DMS53 (cell line): ENCODE results near the gene CXCL14.
"Not testable (repeated sequence)": the region's sequence is repeated elsewhere in the genome, so short reads cannot be mapped to it uniquely, and the experiment has no call there.

Source experiments
- DNase-seq: peaks from one replicate; lab custom pipeline; 2025; lab: John Stamatoyannopoulos, UW

Gene CXCL14

GRCh38 chr5:135543001-135543484, 35.7 kb downstream of the CXCL14 start:
- DNase-seq = peak; percentile 17

DNA sequence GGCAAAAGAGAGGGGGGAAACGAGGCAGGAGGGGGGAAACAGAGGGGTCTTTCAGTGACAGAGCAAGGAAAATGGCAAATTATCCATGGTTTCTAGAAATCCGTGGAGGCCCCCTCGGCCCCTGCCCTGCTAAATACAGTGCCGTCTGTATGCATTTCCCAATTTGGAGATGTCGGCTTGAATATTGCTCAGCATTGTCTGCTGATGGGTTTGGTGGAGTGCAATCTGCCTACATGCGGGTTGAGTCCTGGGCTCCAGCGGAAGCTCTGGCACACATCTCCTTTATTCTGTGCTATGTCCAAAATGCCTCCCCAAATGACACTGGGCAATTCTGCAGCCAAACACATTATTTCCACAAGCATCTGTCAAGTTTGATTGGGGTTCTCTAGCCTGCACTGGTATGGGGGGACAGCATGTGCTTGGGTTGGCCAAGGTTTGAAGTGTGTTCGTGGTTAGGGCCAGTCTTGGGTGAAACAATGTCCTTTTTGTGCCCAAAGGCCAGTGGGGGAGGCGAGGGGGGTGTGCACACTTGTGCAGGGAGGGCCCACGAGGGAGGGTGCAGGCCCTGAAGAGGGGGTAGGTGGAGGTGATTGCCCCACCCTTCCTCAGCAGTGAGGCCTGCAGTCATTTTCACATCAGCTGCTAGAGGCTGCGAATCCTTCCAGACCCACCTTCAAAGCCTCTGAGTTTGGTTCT, 36.8 kb downstream of the CXCL14 start:
- DNase-seq = no peak

GRCh38 chr5:135539430-135540005, 39.3 kb downstream of the CXCL14 start:
- no peak for DNase-seq

- DNase-seq = no peak
Observed at GRCh38 chr5:135538261-135538660, 40.5 kb downstream of the CXCL14 start.

DNA sequence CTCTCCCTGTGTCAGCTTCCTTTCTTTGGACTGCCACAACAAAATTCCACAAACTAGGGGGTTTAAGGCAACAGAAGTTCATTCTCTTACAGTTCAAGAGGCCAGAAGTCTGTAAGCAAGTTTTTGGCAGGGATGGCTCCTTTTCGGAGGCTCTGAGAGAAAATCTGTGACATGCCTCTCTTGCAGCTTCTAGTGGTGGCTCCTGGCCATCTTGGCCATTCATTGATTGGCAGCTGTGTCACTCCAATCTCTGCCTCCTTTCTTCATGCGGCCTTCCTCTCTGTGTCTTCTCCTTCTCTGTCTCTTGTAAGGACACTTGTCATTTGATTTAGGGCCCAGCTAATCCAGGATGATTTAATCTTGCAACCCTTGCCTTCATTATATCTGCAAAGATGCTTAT, 41.0 kb downstream of the CXCL14 start:
- DNase-seq = no peak

DNA sequence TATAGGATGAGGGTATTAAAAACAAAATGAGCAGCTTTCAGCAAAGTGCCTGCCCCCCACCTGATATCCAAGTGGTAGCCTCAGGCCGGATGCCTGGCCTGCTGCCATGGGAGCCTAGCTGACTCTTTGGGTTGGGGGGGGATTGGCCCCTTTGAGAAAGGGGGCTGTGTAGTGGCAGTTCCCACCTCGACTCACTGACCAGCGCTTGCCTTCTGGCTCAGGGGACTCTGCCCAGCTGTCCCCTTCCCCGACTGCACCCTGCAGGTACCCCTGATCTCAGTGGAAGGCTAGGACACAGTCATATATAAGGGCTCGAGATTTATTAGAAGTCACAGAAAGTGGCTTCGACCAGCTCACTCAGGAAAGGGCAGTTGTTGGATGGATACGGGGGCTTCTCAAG, 41.5 kb downstream of the CXCL14 start:
- no peak for DNase-seq

GRCh38 chr5:135535820-135536801, 42.7 kb downstream of the CXCL14 start, which contains the start of gene NEUROG1:
TSS of gene NEUROG1 (minus strand) at chr5:135535964. CDS start at chr5:135535690, 274 bp downstream.
- peak; percentile 56 for DNase-seq

DNA sequence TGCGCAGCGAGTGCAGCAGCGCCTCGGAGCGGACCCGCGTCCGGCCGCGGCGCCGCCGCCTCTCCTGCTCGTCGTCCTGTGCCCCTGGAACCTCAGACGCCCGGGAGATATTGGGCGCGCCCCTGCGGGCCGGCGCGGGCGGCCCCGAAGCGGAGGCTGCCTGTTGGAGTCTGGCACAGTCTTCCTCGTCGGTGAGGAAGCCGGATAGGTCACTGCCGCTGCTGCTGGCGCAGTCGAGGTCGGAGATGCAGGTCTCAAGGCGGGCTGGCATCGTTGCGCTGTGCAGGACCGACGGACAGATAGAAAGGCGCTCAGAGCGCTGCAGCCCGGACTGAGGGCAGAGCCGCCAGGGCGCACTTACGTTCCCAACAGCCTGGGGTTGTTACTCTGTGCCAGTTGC, 43.4 kb downstream of the CXCL14 start:
- peak; percentile 75 for DNase-seq

GRCh38 chr5:135534609-135535419, 44.0 kb downstream of the CXCL14 start:
- peak; percentile 75 for DNase-seq

DNA sequence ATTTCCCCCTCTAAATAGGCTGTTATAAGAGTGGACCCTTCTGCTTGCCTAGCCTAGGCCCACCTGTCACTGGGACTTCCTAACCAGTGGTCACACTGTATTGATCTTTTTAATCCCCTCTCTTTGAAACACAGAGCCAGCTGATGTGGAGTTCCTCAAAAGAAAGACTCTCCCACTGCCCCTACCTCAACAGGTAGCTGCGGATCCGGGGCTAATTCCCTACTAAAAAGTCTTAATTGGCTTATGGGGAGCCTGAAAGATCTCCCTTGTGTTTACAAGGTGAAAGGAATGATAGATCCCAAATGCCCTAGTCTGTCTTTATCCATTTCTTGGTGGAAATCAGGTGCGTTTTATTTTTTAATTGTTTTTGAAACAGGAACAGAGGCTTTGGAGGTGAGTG, 45.0 kb downstream of the CXCL14 start:
- no peak for DNase-seq

- no peak for DNase-seq
Observed at GRCh38 chr5:135533334-135533733, 45.5 kb downstream of the CXCL14 start.

DNA sequence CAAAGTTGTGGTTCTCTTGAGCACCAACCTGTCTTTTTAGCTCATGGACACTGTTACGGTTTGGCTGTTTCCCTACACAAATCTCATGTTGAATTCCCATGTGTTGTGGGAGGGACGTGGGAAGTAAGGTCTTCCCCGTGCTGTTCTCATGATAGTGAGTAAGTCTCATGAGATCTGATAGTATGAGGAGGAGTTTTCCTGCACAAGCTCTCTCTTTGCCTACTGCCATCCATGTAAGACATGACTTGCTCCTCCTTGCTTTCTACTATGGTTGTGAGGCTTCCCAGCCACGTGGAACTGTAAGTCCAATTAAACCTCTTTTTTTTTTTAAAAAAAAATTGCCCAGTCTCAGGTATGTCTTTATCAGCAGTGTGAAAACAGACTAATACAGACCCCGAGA, 49.2 kb downstream of the CXCL14 start:
- not testable (repeated sequence) for DNase-seq

DNA sequence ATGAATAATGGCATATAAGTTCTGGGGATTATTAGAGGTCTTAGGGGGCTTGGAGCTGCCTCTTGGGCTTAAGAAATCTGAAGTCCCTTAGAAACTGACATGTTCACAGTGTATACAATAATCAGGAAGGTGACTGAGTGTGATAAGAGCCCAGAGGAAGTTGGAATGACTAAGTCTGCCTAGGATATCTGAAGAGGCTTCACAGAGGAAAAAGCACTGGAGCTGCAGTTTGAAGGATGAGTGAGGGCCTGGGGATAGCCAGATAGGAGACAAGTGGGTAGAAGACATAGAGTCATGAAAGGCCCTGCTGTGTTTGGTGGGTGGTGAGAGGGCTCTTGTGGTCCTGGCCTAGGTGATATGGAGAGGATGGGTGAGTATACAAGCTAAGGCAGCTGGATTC, 51.9 kb downstream of the CXCL14 start:
- DNase-seq = no peak

- no peak for DNase-seq
Observed at GRCh38 chr5:135521964-135522363, 56.8 kb downstream of the CXCL14 start.
